CD4-positive, alpha-beta T cell treated with Interferon alpha-2 for 1 hour (primary cell): ENCODE results near the gene QRICH2.
A peak's percentile ranks its signal among the peaks of the same experiment; 100 is the strongest.
"Not testable (repeated sequence)": the region's sequence is repeated elsewhere in the genome, so short reads cannot be mapped to it uniquely, and the experiment has no call there.

Experiments
- DNase-seq, 2 donors: peaks; one replicate each; pipeline ENCODE4 v3.0.0-alpha.2; 2020 to 2022

QRICH2 gene, protein sequence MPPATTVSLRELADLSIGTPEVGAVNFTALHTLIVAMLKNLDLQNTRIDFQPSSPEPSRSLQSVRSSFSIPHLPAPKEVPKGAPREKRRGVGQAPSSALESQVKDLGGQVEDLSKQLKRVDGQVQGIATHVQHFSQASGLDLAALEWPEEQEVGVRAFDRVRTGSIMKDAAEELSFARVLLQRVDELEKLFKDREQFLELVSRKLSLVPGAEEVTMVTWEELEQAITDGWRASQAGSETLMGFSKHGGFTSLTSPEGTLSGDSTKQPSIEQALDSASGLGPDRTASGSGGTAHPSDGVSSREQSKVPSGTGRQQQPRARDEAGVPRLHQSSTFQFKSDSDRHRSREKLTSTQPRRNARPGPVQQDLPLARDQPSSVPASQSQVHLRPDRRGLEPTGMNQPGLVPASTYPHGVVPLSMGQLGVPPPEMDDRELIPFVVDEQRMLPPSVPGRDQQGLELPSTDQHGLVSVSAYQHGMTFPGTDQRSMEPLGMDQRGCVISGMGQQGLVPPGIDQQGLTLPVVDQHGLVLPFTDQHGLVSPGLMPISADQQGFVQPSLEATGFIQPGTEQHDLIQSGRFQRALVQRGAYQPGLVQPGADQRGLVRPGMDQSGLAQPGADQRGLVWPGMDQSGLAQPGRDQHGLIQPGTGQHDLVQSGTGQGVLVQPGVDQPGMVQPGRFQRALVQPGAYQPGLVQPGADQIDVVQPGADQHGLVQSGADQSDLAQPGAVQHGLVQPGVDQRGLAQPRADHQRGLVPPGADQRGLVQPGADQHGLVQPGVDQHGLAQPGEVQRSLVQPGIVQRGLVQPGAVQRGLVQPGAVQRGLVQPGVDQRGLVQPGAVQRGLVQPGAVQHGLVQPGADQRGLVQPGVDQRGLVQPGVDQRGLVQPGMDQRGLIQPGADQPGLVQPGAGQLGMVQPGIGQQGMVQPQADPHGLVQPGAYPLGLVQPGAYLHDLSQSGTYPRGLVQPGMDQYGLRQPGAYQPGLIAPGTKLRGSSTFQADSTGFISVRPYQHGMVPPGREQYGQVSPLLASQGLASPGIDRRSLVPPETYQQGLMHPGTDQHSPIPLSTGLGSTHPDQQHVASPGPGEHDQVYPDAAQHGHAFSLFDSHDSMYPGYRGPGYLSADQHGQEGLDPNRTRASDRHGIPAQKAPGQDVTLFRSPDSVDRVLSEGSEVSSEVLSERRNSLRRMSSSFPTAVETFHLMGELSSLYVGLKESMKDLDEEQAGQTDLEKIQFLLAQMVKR (N-terminal part only)

DNA sequence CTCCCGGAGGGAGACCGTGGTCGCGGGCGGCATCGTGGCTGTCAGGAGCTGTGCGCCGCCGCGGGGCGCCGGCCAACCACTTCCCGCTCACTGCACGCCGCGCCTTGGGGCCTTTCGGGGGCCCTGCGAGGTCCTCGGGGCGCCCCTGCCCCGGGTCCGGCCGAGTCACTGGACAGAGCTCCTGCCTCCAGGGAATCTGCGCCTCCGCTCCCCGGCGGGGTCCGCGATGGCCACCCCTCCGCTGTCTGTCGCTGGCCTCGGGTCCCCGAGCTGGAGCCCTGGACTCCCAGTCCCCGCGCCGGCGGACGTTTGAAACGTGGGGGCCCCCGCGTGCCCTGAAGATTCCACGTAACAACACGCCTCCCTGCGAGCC is at the start of gene QRICH2:
TSS of gene QRICH2 (minus strand) at position 311 of the 373 bp plus-strand sequence. CDS start at position 33, 278 bp downstream.
- DNase-seq = no peak

DNA sequence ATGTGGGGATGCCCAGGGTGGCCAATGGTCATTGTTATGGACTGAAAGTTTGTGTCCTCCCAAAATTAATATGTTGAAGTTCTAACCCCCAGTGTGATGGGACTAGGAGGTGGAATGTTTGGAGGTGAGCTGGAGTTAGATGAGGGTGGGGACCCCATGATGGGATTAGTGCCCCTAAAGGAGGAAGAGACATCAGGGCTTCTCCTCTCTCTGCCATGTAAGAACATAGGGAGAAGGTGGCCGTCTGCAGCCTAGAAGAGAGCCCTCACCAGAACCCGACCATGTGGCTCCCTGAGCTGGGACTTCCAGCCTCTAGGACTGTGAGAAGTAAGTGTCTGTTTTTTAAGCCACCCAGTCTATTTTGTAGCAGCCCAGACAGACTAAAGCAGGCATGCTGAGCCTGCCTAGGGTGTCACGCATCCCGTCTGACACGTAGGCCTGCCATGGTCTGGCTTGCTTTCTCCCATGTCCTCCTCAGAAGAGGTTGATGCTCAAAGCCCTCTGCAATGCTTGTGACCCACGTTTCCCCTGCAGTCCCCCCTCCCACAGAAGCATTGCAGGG is 49.6 kb upstream of the QRICH2 start:
- no peak for DNase-seq

DNA sequence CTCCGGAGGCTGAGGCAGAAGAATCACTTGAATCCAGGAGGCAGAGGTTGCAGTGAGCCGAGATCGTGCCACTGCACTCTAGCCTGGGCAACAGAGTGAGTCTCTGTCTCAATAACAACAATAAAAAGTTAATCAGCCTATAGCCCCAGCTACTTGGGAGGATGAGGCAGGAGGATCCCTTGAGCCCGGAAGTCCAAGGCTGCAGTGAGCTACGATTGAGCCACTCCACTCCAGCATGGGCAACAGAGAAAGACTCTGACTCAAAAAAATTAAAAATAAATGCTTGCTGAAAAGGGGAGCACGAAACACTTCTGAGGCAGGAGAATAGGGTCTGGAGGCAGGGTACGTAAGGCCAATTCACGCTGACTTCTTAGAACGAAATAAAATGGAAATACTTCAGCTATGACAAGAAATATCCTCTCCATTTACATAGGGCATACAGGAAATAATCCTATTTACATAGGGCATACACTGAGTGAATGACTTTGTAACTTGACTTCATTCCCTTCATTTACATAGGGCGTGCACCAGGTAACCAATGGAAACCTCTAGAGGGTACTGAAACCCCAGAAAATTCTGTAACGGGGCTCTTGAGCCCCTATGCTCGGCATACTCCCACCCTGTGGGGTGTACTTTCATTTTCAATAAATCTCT is 48.9 kb upstream of the QRICH2 start:
- DNase-seq = no peak

DNA sequence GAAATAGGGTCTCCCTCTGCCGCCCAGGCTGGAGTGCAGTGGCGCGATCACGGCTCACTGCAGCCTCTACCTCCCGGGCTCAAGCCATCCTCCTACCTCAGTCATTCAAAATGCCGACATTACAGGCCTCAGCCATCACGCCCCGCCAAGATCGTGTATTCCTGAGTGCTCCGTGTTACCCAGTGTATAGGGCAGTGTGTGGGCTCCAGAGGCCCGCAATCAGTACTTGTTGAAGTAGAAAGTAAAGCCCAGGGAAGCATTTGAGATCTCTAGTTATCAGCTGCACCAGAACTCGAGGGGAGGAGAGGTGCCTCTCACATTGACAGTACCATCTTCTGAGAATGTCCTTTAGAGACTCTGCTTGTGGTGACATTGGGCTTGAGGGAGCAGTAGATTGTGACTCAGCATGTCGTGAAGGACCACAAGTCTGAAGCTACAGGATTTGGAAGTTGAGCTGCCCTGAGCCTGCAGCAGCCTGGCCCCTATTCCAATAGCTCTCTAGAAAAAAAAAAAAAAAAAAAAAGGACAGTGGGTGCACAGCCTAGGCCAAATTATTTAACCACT is 46.8 kb upstream of the QRICH2 start:
- no peak for DNase-seq

DNA sequence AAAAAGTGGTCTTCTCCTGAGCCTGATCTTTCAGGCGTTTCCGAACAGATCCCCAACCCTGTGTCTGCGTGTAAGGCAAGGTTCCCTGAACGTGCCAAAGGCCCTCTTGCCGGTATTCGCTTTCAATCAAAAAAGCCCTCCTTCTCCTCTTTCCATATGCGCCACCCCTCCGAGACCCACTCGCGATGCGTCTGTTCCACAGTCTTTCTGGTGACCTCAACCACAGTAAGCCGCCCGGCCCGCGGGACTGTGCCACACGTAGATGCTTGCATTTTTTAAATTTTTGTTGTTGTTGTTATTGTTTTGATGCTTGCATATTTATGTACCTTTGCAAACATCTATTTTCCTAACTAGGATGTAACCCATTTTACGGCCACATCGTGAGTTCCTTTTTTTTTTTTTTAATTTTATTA is 46.2 kb upstream of the QRICH2 start:
- DNase-seq = no peak

DNA sequence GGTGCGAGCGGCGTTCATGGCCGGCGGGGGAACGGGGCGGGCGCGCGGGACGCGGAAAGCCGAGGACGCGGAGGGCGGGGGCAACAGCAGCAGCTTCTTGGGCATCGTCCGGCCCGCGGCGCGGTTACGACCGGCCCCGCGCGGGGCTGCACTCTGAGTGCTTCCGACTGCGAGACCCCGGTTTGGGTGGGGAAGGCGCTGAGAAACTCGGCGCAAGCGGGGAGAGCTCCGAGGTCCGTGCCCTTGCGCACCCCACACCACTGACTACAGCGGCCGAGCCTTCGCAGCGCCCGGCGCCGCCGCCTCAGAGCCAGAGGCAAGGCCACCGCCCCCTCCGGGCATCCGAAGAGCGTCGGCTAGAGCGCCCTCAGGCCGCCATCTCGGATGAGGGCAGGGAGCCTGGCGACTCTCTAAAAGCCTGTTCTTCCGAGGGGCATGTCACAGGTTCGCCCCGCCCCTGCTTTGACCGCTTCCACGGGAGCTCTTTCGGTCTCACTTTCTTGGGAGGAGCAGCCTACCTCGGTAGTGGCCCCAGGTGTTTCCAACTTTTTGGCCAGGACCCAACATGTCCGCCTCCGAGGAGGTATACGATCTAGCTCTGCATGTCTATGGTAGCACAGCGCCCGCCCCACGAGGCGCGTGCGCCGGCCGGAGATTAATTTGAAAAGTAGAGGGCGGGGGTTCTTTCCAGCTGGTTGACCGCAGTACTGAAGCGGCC is 45.7 kb upstream of the QRICH2 start, which contains the start of gene PRPSAP1:
TSS of gene PRPSAP1 (minus strand) at position 318 of the 718 bp plus-strand sequence. CDS start at position 105, 213 bp downstream.
- peak; percentile 81 to 88 for DNase-seq

DNA sequence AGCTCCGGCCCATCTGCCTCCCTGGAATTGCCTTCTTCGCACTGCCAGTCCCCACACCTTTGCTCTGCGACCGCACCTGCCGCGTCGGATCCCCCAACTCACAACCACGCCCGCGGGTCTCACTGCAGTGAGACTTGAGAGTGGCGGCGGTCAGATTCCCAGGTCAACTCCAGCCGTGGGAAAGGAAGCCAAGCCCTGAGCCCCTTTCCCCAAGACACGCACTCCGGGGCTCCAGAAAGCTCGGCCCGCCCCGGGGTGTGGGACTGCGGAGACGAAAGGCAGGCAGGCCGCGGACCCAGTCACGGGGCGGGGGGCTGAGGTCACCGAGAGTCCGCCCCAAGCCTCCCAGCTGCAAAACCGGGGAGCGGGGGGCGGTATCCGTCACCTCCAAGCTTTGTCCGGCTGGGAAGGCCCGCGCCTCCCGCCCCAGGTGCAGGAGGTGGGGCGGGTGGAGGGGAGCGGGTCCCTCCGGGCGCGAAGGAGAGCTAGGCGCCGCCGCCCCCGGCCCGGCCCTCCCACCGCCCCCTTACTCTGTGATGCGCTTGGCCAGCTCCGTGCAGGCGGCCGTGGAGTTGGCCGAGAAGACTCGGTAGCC is 45.0 kb upstream of the QRICH2 start:
- no peak for DNase-seq

DNA sequence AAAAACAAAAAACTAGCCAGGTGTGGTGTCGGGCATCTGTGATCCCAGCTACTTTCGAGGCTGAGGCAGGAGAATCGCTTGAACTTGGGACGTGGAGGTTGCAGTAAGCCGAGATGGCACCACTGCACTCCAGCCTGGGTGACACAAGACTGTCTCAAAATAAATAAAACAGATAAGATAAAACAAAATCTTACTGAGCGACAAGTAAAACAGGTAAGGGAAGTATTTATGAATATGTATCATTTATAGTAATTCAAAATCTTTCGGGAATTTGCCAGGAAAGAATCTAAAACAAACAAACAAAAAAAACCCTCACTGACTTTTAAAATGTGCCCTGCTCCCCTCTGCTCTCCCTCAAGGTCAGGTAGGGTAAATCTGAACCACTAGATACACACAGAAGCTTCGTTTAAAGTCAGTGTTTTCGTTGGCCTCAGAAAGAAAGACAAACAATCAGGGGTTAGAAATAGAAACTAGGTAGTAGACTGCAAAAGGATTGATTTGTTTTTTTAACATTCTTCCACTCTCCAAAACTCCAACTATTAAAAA is 43.5 kb upstream of the QRICH2 start:
- no peak for DNase-seq

DNA sequence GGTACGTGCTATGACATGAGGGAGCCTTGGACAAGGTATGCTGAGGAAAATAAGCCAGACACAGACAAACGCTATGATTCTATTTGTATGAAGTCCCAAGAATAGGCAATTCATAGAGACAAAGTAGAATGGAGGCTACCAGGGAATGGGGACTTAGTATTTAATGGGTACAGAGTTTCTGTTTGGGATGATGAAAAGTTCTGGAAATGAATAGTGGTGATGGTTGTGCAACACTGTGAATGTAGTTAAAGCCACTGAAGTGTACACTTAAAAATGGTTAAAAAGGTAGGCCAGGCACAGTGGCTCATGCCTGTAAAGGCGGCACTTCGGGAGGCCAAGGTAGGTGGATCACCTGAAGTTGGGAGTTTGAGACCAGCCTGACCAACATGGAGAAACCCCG is 42.4 kb upstream of the QRICH2 start:
- no peak for DNase-seq

DNA sequence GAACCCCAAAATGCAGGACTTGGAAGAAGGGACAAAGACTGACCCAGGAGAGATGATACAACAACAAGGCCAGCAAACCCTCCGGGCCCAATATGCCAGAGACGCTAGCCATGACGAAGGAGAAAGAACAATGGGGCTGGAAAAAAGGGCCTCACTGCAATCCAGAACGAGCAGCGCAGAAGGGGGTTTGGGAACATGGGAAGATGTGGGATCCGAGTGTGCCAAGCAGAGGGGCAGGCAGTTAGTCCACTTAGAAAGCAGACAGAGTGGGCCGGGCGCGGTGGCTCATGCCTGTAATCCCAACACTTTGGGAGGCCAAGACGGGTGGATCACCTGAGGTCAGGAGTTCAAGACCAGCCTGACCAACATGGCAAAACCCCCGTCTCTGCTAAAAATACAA is 38.9 kb upstream of the QRICH2 start:
- DNase-seq = not testable (repeated sequence)

DNA sequence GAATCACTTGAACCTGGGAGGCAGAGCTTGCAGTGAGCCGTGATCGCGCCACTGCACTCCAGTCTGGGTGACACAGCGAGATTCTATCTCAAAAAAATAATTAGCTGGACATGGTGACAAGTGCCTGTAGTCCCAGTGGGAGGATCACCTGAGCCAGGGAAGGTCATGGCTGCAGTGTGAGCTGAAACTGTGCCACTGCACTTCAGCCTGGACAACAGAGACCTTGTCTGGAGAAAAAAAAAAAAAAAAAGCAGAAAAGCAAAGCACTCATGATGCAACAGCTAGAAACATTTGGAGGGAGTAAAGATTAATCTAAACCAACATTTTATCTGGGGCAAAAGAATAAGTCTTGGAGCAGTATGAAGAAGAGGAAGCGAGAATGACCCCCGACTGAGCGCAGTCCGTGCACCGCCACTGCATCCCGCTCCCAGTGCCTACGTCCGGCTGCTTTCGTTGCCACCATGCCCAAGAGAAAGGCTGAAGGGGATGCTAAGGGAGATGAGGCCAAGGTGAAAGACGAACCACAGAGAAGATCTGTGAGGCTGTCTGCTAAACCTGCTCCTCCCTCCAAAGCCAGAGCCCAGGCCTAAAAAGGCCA is 37.4 kb upstream of the QRICH2 start:
- no peak for DNase-seq

DNA sequence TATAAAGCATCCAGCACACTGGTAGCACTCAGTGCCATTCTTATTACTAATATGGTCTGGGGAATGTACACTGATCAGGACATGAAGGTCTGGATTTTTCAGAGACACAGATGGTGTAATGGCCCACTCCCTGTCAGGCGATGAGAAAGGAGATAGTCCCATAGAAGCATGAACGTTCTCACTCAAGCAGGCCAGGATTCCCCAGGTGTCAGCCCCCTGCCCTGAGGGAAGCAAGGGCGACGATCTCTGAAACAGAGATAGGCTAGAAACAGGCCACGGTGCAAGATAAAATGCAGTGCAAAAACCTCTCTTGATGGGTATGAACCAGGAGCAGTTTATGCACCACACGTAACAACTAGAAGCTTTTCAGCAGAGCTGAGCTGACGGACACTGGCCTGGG is 35.0 kb upstream of the QRICH2 start:
- no peak for DNase-seq

DNA sequence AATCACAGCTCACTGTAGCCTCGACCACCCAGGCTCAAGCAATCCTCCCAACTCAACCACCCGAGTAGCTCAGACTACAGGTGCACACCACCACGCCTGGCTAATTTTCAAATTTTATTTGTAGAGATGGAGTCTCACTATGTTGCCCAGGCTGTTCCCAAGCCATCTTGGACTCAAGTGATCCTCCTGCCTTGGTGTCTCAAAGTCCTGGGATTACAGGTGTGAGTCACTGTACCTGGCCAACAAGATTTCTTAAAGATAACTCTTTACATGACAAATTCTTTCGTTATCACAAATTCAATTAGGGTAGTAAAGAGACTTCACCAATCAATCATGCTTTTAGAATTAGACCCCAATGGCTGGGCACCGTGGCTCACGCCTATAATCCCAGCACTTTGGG is 33.2 kb upstream of the QRICH2 start:
- no peak for DNase-seq

DNA sequence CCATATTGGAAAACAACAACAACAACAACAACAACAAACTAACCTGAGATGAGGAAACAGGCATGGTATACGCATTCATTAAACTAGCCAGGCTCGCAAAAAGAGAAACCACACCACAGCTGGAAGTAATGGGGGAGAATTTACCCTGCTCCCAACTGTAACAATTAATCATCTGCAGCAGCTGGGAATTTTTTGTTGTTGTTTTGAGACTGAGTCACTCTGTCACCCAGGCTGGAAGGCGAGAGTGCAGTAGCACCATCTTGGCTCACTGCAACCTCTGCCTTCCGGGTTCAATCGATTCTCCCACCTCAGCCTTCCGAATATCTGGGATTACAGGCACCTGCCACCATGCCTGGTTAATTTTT is 29.3 kb upstream of the QRICH2 start:
- DNase-seq = no peak

DNA sequence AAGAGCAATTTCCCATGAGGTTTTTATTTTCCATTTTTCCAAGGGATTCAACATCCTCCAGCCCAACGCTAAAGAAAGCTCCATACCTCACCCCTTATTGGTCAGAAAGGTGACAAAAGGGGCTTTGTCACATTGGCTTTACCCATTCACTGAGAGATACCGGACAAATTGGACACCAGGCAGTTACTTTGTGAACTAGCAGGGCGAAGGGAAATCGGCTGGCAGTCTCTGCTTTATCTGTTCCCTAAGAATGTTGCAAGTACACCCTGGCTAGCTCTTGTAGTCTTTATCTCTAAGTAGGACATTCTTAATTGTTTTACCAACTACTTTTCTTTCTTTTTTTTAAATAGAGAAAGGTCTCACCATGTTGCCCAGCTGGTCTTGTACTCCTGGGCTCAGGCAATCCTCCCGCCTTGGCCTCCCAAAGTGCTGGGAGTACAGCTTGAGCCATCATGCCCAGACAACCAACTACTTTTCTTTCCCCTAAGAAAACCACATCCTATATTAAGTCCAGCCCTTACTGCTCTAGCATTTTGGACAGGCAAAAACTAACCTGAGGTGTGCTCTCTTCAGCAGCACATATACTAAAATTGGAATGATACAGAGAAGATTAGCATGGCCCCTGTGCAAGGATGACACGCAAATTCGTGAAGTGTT is 28.8 kb upstream of the QRICH2 start:
- no peak for DNase-seq

DNA sequence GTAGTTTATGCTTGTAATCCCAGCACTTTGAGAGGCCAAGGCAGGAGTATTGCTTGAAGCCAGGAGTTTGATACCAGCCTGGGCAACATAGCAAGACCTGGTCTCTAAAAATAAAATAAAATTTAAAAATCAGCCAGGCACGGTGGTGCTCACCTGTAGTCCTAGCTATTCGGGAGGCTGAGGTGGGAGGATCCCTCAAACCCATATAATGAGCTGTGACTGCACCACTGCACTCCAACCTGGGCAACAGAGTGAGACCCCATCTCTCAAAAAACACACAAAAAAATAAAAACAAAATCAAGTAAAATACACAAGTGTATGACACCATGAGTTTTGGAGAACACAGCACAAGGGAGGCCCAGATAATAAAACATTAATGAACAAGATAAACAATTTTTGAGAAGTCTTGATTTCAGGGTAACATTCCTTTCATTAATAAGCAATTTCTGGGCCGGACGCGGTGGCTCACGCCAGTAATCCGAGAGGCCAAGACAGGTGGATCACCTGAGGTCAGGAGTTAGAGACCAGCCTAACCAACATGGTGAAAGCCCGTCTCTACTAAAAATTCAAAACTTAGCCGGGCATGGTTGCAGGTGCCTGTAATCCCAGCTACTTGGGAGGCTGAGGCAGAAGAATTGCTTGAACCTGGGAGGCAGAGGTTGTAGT is 27.8 kb upstream of the QRICH2 start:
- DNase-seq = no peak

DNA sequence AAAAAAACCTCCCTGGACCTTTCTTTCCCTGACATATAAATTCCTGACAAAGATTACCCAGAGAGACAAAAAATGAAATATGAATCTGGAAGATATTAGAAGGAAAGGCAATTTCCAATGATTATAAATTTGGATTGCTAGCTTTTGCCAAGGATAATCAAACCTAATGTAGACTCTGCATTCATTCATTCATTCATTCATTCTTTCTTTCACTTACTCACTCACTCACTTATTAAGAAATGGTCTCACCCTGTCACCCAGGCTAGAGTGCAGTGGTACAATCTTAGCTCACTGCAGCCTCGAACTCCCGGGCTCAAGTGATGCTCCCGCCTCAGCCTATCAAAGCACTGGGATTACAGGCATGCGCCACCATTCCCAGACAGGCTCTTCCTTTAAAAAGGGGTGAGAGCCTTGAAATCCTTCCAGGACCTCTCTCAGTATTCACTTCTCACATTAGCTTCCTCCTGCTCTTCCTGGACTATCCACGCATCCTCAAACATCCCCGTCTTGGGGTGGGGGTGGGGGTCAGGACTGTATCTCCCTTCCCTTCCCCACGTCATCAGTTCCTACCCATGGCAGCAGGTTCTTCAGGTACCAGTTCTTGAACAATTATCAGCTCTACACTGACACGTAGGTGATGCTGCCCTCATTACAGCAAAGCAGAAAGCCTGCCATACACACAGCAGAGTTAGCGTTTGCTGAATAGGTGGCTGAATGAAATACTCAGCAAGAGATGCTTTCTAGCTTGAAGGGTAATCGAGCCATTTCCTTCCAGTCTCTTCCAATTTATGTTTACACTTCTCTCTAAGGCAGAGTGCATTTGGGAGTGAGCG is 25.8 kb upstream of the QRICH2 start:
- no peak for DNase-seq

DNA sequence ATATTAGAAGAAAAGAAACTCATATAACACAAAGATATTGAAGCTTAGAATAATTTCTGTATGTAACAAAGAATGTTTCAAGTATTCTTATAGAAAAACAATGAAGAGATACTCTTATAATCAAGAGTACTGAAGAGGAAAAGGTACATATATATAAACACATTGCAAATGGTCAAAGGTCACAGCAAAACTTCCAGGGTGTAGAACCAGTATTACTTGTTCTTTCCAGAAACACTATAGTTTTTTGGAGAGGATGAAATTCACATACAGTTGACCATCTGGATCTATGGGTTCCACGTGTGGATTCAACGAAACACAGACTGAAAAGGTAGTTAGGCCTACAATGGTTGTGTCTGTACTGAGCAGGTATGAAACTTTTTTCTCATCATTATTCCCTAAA is 23.0 kb upstream of the QRICH2 start:
- no peak for DNase-seq
